NCI-H1436 (cell line): ENCODE measurements around the gene NRARP.

Experiments
- DNase-seq: peaks from one replicate; lab custom pipeline; 2025; lab: John Stamatoyannopoulos, UW

The NRARP gene

GRCh38 chr9:137256856-137257255, 45.2 kb downstream of the NRARP start:
- no peak for DNase-seq

- DNase-seq, result no peak
Observed at GRCh38 chr9:137256362-137256761, 45.7 kb downstream of the NRARP start.

GRCh38 chr9:137255448-137256114, 46.5 kb downstream of the NRARP start:
- no peak for DNase-seq

GRCh38 chr9:137254624-137255447, 47.2 kb downstream of the NRARP start, which contains the start of gene NELFB:
Gene NELFB, plus strand, starts transcription at chr9:137255327.
- DNase-seq, result peak; percentile 81

- no peak for DNase-seq
Observed at GRCh38 chr9:137253717-137254623, 48.1 kb downstream of the NRARP start.

GRCh38 chr9:137252555-137253506, 49.2 kb downstream of the NRARP start:
- DNase-seq, result peak; percentile 25

GRCh38 chr9:137251490-137252268, 50.4 kb downstream of the NRARP start:
- no peak for DNase-seq

GRCh38 chr9:137251194-137251461, 50.9 kb downstream of the NRARP start, which contains the start of gene STPG3:
Gene STPG3, plus strand, starts transcription at chr9:137251286. Its CDS starts 1 bp downstream, at chr9:137251287.
- no peak for DNase-seq

GRCh38 chr9:137250329-137251193, 51.5 kb downstream of the NRARP start:
- DNase-seq, result no peak
